ENCODE measurements around the gene CADPS2. TPM values are rescaled to one million over a fixed set of nuclear protein-coding genes. Genes with fewer than 3 reads are reported as not detected.

The CADPS2 gene
- 10 to 100 TPM in 1 of 2 donors, 1 to 10 TPM in 1; 9.5 to 41.1 TPM for total RNA-seq
- 10 to 100 TPM in 1 of 2 donors, 1 to 10 TPM in 1; 5.6 to 12.4 TPM for polyA plus RNA-seq

DNA sequence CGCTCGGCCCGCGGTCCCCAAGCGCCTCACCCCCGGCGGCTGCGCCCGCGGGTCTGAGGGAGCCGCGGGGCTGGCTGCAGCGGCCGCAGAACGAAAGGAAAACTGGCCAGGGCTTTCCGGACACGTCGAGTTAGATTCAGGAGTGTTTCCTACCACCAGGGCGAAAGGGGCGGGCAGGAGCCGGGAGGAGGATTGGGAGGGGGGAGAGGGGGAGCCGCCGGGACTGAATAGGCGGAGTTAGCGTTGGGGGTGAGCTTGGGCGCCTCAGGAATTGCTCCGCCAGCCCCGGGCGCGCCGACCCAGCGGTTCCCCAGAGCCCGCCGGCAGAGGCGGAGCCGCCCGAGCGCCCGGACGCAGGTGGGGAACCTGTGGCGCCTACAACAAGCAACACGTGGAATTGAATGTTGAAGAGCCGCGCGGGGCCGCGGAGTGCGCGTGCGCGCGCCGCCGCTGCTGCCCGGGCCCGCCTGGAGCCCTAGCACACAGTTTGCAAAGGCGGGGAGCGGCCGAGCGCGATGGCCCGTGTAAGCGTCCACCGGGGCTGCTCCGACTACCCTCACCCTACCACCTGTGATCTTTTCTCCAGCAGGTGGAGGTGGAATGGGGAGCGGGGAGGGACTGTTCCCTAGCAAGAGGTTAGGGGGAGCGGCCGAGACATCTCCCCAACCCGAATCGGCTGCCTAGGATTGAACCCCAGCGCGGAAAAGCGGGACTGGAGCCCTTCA lies at the start of gene CADPS2:
TSS of gene CADPS2 (minus strand) at position 104 of the 725 bp plus-strand sequence. CDS start 123 bp downstream, outside the sequence.
- H3K9ac ChIP-seq (ENCODE audit: low read depth in 1 of 2, low read length in 2 of 2) = peak within 1 kb of the TSS; percentile 77 to 90
- H3K9me3 ChIP-seq (ENCODE audit: control insufficient read depth in 4 of 4, low read length in 3 of 4) = no peaks in the 10 kb centered on the region
- TF ChIP-seq CTCF (IDR thresholded peaks at IDR 0.05; ENCODE audit: low read depth, low read length, missing input control) (peak; percentile 45), SP1 (IDR thresholded peaks at IDR 0.05) (peak; percentile 45), NR2F2 (IDR thresholded peaks at IDR 0.05) (no peak), YY1 (IDR thresholded peaks at IDR 0.05) (peak; percentile 69), TAF1 (conservative IDR thresholded peaks at IDR 0.05) (peak; percentile 70), FOXA1 (IDR thresholded peaks at IDR 0.05) (no peak), RXRA (IDR thresholded peaks at IDR 0.05) (peak in 1 of 2 donors; percentile 8), MAX (IDR thresholded peaks at IDR 0.05) (peak; percentile 45), JUND (IDR thresholded peaks at IDR 0.05) (no peak), HNF4A (conservative IDR thresholded peaks at IDR 0.05) (no peak), GABPA (IDR thresholded peaks at IDR 0.05 in 1 of 2, conservative IDR thresholded peaks at IDR 0.05 in 1 of 2) (no peak), HNF4G (IDR thresholded peaks at IDR 0.05) (no peak), REST (IDR thresholded peaks at IDR 0.05) (peak; percentile 56), RAD21 (IDR thresholded peaks at IDR 0.05) (peak; percentile 26 to 49)
- TF ChIP-seq, protein P1, sequence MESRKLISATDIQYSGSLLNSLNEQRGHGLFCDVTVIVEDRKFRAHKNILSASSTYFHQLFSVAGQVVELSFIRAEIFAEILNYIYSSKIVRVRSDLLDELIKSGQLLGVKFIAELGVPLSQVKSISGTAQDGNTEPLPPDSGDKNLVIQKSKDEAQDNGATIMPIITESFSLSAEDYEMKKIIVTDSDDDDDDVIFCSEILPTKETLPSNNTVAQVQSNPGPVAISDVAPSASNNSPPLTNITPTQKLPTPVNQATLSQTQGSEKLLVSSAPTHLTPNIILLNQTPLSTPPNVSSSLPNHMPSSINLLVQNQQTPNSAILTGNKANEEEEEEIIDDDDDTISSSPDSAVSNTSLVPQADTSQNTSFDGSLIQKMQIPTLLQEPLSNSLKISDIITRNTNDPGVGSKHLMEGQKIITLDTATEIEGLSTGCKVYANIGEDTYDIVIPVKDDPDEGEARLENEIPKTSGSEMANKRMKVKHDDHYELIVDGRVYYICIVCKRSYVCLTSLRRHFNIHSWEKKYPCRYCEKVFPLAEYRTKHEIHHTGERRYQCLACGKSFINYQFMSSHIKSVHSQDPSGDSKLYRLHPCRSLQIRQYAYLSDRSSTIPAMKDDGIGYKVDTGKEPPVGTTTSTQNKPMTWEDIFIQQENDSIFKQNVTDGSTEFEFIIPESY (IDR thresholded peaks at IDR 0.05) = no peak
- TF ChIP-seq, protein P2, sequence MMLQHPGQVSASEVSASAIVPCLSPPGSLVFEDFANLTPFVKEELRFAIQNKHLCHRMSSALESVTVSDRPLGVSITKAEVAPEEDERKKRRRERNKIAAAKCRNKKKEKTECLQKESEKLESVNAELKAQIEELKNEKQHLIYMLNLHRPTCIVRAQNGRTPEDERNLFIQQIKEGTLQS (IDR thresholded peaks at IDR 0.05) = no peak
- no peaks in the 10 kb centered on the region for H3K36me3 ChIP-seq (ENCODE audit: control insufficient read depth in 4 of 4, insufficient read depth in 3 of 4, low read depth in 1 of 4, low read length in 3 of 4)
- DNase-seq (ENCODE audit: low spot score) = peak; percentile 68
- H3K27ac ChIP-seq (ENCODE audit: low read depth in 1 of 2, low read length in 2 of 2) = peak within 1 kb of the TSS; percentile 93
- H3K4me1 ChIP-seq (ENCODE audit: control insufficient read depth in 4 of 4, insufficient read depth in 4 of 4, low read length in 3 of 4) = peaks cover 0 to 34% (median 20%) of the 10 kb centered on the region in 4 donors
- H3K27me3 ChIP-seq (ENCODE audit: control insufficient read depth in 4 of 4, insufficient read depth in 4 of 4, low read length in 3 of 4) = no peaks in the 10 kb centered on the region
- WGBS = under 1% methylated on average over 73 of the region's 73 CpGs
- H3K4me3 ChIP-seq (ENCODE audit: low read depth in 1 of 3, low read length in 3 of 3) = peak within 1 kb of the TSS; percentile 71 to 93 (median 93)

Measured in liver (tissue), 9 donors.